HG02852 (cell line): Measurements from ENCODE around the gene MAB21L3.
"Not testable (repeated sequence)": the region's sequence is repeated elsewhere in the genome, so short reads cannot be mapped to it uniquely, and the experiment has no call there.

Source experiments
- ATAC-seq: cut with Tn5 transposase; IDR thresholded peaks from one replicate; pipeline ENCODE4 v1.9.1; 2021; ENCODE audit warnings: mild to moderate bottlenecking, moderate library complexity; ENCODE audit not compliant: unreplicated experiment

Gene MAB21L3

DNA sequence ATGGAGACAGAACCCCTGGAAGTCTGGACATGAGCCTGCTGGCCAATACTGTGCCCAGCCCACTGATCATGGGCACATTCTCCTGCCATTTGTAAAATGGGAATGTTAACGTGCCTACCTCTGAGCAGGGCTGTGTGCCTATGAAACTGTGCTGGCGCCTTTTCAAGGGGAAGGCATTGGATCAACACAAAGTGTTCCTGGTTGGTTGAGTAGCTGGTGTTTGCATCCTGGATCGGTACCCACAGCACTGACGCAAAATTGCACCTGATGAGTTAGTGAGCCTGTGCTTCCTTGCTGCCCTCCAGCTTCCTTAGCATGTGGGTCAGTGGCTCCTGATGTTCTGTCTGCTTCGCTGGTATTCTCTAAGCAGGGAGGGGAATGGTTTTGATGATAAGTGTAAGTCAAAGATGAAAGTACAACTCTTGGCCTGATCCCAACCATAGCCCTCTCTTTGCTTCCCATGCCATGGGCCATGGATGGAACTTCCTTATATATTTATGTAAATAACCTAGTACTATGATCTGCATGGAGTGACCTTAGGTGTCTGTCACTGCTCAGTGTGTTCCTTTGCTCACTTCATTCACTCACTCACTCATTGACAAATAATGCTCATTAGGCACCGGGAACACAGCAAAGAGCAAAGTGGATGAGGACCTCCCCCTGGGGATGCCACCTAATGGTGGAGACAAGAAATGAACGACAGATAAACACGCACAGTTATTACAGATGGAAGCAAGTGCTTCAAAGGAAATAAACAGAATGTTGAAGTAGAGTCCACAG is 22.7 kb downstream of the MAB21L3 start:
- no peak for ATAC-seq

DNA sequence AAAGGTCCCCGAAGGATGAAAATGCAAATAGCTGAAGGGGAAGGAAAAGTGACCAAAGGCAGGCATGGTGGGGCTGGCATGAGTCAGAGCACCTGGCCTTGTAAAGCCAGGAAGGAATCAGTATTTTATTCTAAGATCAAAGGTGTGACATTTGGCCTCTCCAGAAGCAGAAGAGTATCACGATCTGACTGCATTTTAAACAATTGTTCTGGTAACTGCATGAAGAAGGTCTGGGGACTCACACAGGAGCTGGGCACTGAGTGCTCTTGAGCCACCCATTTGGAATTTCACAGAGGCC is 23.2 kb downstream of the MAB21L3 start:
- no peak for ATAC-seq

- ATAC-seq, result no peak
Measured at GRCh38 chr1:116138277-116138792, 27.1 kb downstream of the MAB21L3 start.

DNA sequence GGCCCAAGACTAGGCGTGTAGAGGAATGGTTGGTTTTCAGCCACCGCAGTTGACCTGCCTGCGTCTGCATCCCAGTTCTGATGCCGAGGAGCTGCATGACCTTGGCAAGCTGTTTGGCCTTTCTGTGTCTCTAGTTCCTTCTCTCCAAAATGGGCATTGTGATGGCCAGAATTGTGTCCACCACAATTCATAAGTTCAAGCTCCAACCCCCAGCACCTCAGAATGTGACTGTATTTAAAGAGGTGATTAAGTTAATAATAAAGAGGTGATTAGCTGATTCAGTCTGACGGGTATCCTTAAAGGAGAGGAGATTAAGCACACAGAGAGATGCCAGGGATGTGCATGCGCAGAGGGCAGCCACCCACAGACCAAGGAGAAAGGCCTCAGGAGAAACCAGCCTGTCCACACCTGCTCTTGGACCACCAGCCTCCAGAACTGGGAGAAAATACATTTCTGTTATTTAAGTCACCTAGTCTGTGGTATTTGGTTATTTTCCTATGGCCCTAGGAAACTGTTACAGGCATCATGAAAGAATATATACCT is 28.5 kb downstream of the MAB21L3 start:
- ATAC-seq, result no peak

DNA sequence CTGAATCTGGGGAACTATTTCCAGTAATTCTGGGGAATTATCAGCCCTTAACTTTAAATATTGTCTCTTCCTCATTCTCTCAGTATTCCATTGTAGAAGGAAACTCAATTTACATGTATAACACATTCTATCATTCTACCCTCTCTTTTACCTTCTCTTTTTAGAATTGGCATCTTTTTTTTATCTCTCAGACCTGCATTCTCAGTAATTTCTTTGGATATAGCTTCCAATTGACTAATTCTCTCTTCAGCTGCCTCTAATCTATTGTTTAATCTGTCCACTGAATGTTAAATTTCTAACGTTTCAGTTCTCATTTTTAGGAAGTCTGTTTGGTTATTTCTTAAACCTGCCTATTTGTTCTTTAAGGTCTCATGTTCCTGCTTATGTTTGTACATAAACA is 33.0 kb downstream of the MAB21L3 start:
- ATAC-seq, result no peak

DNA sequence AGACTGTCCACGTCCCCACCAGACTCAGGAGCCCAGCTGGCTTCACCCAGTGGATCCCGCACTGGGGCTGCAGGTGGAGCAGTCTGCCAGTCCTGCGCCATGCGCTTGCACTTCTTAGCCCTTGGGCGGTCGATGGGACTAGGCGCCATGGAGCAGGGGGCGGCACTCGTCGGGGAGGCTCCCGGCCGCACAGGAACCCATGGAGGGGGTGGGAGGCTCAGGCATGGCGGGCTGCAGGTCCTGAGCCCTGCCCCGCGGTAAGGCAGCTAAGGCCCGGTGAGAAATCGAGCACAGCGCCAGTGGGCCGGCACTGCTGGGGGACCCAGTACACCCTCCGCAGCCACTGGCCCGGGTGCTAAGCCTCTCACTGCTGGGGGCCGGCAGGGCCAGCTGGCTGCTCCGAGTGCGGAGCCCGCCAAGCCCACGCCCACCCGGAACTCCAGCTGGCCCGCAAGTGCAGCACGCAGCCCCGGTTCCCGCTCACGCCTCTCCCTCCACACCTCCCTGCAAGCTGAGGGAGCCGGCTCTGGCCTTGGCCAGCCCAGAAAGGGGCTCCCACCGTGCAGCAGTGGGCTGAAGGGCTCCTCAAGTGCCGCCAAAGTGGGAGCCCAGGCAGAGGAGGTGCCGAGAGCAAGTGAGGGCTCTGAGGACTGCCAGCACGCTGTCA is 35.4 kb downstream of the MAB21L3 start:
- not testable (repeated sequence) for ATAC-seq

GRCh38 chr1:116147114-116147510 is 35.9 kb downstream of the MAB21L3 start:
- no peak for ATAC-seq

DNA sequence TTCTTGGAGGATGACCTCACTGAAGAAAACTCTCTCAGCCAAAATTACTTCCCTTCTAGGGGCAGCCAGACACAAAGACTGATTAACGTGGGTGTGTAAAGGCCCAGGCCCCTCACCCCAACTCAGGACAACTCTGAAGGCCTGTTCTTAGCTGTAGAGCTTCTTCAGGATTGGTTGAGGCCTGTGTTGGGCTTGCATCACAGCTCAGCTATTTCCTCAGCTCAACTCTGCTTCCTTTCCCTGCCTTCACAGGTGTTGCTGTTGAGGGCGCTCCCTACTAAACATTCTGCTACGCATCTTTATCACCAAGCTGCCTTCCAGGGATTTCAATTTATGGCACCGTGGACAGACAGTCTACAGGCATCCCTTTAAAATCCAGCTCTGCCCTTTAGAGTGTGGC is 36.8 kb downstream of the MAB21L3 start:
- no peak for ATAC-seq

DNA sequence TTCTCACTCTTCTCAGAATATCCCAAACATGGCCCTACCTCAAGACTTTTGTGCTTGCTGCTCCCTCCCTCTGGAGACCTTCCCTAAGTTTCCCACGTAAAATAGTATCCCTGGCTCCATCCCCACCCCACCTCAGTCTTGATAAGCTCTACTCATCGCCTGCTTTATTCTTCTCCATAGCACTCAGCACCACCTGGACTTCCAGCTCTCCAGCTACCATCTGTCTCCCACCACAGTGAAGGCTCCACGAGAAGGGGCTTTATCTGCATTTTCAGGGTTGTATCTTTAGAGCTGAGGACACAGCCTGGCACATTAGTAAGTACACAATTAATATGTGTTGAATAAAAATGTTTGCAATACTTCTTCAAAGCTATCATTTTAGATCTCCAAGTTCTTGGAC is 37.8 kb downstream of the MAB21L3 start:
- no peak for ATAC-seq

GRCh38 chr1:116150368-116150767 is 39.2 kb downstream of the MAB21L3 start:
- ATAC-seq, result no peak

GRCh38 chr1:116151739-116152576 is 40.8 kb downstream of the MAB21L3 start:
- peak; percentile 98 for ATAC-seq

DNA sequence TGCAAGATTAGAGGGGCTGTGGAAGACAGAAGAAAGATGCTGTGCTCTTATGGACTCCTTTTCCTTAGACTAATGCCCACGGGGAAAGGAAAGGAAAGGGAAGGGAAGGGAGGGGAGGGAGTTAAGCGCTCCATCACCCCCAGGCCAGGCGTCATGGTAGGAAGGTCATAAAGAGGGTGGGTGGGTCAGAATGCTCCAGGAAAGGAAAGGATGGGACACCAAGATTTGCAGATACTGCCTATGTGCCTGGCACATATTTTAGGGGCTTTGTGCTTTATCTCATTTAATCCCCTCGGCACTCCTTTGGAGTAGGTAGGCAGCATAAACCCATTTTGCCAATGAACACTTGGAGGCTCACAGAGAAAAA is 41.4 kb downstream of the MAB21L3 start:
- no peak for ATAC-seq

GRCh38 chr1:116152950-116153691 is 41.9 kb downstream of the MAB21L3 start:
- no peak for ATAC-seq

DNA sequence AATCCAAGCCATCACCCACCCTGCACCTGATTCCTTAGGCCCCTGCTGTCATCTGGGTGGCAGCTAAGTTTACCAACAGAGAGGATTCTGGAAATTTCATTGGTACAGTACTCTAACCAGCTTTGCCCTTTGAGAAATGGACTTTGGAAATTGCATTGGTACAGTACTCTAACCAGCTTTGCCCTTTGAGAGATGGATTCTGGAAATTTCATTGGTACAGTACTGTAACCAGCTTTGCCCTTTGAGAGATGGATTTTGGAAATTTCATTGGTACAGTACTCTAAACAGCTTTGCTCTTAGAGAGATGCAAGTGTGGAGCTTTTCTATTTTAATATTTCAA is 42.5 kb downstream of the MAB21L3 start:
- ATAC-seq, result no peak

DNA sequence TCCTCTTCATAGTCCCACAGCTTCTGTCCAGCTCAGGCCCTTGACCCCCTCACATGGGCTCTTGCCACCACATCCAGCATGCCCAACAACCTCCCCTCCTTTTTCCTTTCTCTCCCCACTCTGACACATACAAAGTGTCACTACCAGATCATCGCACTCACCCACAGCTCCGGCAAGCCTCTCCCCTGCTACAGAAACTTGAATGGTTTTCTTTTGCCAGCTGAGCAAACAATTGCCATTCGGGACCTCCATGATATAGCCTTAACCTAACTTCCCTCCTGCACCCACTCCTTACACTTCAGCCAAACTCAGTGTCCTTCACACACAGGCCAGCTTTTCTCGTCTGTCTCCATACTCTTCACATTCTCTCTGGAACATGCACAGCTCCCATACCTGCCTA is 43.3 kb downstream of the MAB21L3 start:
- ATAC-seq, result no peak

DNA sequence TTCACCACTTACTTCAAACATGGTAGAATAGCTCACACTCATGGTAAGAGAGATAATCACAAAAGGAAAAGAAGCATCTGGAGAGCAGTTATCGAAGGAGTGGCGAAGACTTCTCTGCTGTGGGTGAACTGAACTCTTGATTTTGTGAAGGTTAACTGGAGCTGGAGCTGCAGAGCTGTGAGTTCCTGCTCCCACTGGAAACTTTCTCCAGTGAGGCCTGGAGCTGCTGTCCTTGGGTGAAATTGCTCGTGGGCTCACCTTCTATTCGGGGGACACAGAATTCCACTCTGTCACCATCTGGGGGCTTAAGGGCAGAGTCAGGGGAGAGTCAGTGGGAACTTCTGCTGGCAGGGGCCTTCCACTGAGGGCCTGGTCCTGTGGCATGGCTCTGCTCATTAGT is 45.9 kb downstream of the MAB21L3 start:
- ATAC-seq, result no peak

GRCh38 chr1:116159177-116159576 is 48.0 kb downstream of the MAB21L3 start:
- ATAC-seq, result no peak

DNA sequence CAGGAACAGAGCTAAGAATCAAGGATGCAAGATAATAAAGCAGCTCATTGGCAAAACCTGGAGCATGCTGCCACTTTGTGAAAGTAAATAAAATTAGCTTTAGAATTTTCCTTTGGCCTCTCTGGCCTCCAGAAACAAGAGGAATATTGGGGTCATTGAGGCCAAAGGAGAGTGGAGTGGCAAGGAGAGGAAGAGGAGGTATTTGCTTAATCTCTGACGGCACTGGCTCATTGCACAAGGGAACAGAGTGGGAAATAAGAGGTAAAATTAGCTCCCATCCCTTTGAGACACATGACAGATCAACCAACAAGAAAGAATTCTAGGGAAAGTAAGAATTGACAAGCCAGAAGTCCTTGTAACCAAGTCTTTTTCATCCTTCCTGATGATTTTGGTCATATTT is 48.4 kb downstream of the MAB21L3 start:
- no peak for ATAC-seq

DNA sequence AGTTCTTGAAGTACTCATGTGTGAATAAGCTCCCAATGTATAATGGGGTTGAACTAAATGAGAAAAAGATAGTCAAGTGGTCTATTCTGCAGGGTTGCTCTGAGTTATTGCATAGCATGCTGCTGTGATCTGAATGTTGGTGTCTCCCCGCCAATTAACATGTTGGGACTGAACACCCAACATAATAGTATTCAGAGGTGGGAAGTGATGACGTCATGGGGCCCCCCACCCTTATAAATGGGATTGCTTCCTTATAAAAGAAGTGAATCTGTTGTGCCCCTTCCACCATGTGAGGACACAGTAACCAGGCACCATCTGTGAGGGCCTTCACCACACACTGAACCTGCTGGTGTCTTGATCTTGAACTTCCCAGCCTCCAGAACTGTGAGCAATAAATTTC is 50.2 kb downstream of the MAB21L3 start:
- no peak for ATAC-seq

- ATAC-seq, result no peak
Measured at GRCh38 chr1:116161877-116162390, 50.7 kb downstream of the MAB21L3 start.

- no peak for ATAC-seq
Measured at GRCh38 chr1:116163533-116163932, 52.3 kb downstream of the MAB21L3 start.
